Trophoblast cell (in vitro differentiated cells and primary cell): ENCODE results near the gene RPL18A.
A peak's percentile ranks its signal among the peaks of the same experiment; 100 is the strongest.

Experiments used
- DNase-seq, 2 donors: peaks; one replicate each; pipeline ENCODE4 v3.0.0-alpha.2; 2016
- H2AFZ ChIP-seq: 2 replicates; pipeline ENCODE4 v1.6.1; 2013; ENCODE audit warnings: low read length, moderate library complexity, mild to moderate bottlenecking; ENCODE audit not compliant: insufficient read depth, poor library complexity
- H2AK5ac ChIP-seq: 2 replicates; pipeline ENCODE4 v1.6.1; 2013; ENCODE audit warnings: mild to moderate bottlenecking, low read length
- H2BK120ac ChIP-seq: 2 replicates; pipeline ENCODE4 v1.6.1; 2013; ENCODE audit warnings: low read length, mild to moderate bottlenecking, moderate library complexity; ENCODE audit not compliant: insufficient read depth, poor library complexity
- H2BK12ac ChIP-seq: 2 replicates; pipeline ENCODE4 v1.6.1; 2013; ENCODE audit warnings: mild to moderate bottlenecking, low read length, moderate library complexity
- H2BK5ac ChIP-seq: 2 replicates; pipeline ENCODE4 v1.6.1; 2013; ENCODE audit warnings: low read length, low read depth, moderate library complexity, mild to moderate bottlenecking; ENCODE audit not compliant: poor library complexity
- H3K14ac ChIP-seq: 2 replicates; pipeline ENCODE4 v1.6.1; 2013; ENCODE audit warnings: mild to moderate bottlenecking, low read length
- H3K18ac ChIP-seq: 2 replicates; pipeline ENCODE4 v1.6.1; 2013; ENCODE audit warnings: mild to moderate bottlenecking, low read length
- H3K23ac ChIP-seq: 2 replicates; pipeline ENCODE4 v1.6.1; 2013; ENCODE audit warnings: low read length
- H3K27ac ChIP-seq: 2 replicates; pipeline ENCODE4 v1.5.1; 2013; ENCODE audit warnings: low read depth, mild to moderate bottlenecking, inconsistent platforms, low read length, moderate library complexity
- H3K27me3 ChIP-seq: 2 replicates; pipeline ENCODE4 v1.6.1; 2013; ENCODE audit warnings: inconsistent platforms, mild to moderate bottlenecking, low read length, moderate library complexity; ENCODE audit not compliant: insufficient read depth
- H3K36me3 ChIP-seq, 2 experiments: 1 replicate in 1 of 2; 2 replicates in 1 of 2; pipeline ENCODE4 v1.6.1; 2013; ENCODE audit warnings: low read length in 2 of 2, mild to moderate bottlenecking in 2 of 2, moderate library complexity in 1 of 2; ENCODE audit not compliant: insufficient read depth in 2 of 2, control insufficient read depth in 1 of 2
- H3K4ac ChIP-seq: 2 replicates; pipeline ENCODE4 v1.6.1; 2013; ENCODE audit warnings: low read depth, mild to moderate bottlenecking, low read length, moderate library complexity
- H3K4me1 ChIP-seq, 2 experiments: 1 replicate in 1 of 2; 2 replicates in 1 of 2; pipeline ENCODE4 v1.6.1; 2013; ENCODE audit warnings: low read length in 2 of 2, mild to moderate bottlenecking in 2 of 2, moderate library complexity in 1 of 2; ENCODE audit not compliant: insufficient read depth in 2 of 2, control insufficient read depth in 1 of 2
- H3K4me2 ChIP-seq: 2 replicates; pipeline ENCODE4 v1.6.1; 2013; ENCODE audit warnings: inconsistent platforms, mild to moderate bottlenecking, low read length, moderate library complexity
- H3K4me3 ChIP-seq: 2 replicates; pipeline ENCODE4 v1.5.1; 2013; ENCODE audit warnings: mild to moderate bottlenecking, low read depth, low read length, inconsistent platforms
- H3K79me1 ChIP-seq: one replicate; pipeline ENCODE4 v1.6.1; 2013; ENCODE audit warnings: low read length
- H3K79me2 ChIP-seq: 2 replicates; pipeline ENCODE4 v1.6.1; 2013; ENCODE audit warnings: low read length, mild to moderate bottlenecking; ENCODE audit not compliant: control insufficient read depth, insufficient read depth, poor library complexity
- H3K9ac ChIP-seq: 2 replicates; pipeline ENCODE4 v1.6.1; 2013; ENCODE audit warnings: mild to moderate bottlenecking, low read length
- H3K9me3 ChIP-seq: 2 replicates; pipeline ENCODE4 v1.6.1; 2013; ENCODE audit warnings: low read depth, mild to moderate bottlenecking, control low read depth, inconsistent platforms, low read length; ENCODE audit not compliant: insufficient read depth
- H4K12ac ChIP-seq: 2 replicates; pipeline ENCODE4 v1.6.1; 2013; ENCODE audit warnings: low read depth, mild to moderate bottlenecking, low read length, moderate library complexity
- H4K8ac ChIP-seq: 2 replicates; pipeline ENCODE4 v1.6.1; 2013; ENCODE audit warnings: low read depth, mild to moderate bottlenecking, low read length, moderate library complexity
- H4K91ac ChIP-seq: one replicate; pipeline ENCODE4 v1.6.1; 2013; ENCODE audit warnings: low read depth, mild to moderate bottlenecking, low read length, moderate library complexity
- WGBS: extraction: QIAGEN DNeasy Blood & Tissue Kit; methylation state at CpG from one replicate; pipeline ENCODE4 v1.1.7; 2013; ENCODE audit warnings: missing lambda C conversion rate; ENCODE audit not compliant: insufficient read length, insufficient coverage; ENCODE audit errors: extremely low coverage; 5-methylcytosine and 5-hydroxymethylcytosine counted together

Gene RPL18A

DNA sequence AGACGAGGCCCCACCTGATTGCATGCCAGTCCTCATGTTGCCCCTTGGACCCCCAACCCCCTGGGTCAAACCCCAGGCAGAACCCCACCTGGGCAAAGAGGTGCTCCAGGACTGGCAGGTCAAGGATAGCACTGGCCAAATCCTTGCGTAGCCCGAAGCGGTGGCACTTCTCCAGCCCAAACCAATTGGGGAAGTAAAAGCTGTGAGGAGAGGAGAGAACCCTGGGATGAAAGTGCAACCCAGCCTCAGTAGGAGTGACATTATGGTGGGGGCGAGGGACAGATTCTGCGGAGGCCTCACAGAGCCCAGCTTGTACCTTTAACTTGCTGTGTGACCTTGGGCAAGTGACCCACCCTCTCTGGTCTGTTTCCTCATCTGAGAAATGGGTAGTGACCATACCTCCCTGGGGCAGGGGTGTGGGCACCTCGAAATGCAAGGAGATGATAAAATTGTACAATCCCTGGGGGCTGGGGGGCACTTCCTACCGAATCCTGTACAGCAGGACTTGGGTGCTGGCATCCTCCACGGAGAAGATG, 16.4 kb upstream of the RPL18A start:
- Histone ChIP-seq H2BK120ac (no peak overlapping the region), H3K79me2 (no peaks in the 10 kb centered on the region), H2BK12ac (no peak overlapping the region), H3K4me3 (no peak overlapping the region), H3K9ac (no peak overlapping the region), H3K18ac (no peak overlapping the region), H3K23ac (no peak overlapping the region), H3K14ac (no peak overlapping the region), H3K9me3 (peaks cover 14% of the 10 kb centered on the region), H3K79me1 (no peaks in the 10 kb centered on the region), H3K4ac (no peak overlapping the region), H4K8ac (no peak overlapping the region), H2BK5ac (no peak overlapping the region), H3K27ac (no peak overlapping the region), H3K4me1 (peaks cover 2 to 6% of the 10 kb centered on the region in 2 experiments), H2AK5ac (no peak overlapping the region), H3K36me3 (no peaks in the 10 kb centered on the region), H4K12ac (no peak overlapping the region), H4K91ac (no peak overlapping the region), H3K27me3 (peaks cover 15% of the 10 kb centered on the region), H2AFZ (no peak overlapping the region), H3K4me2 (no peak overlapping the region)
- no CpG with 5 or more reads among the region's 9 CpGs for WGBS
- DNase-seq = no peak

DNA sequence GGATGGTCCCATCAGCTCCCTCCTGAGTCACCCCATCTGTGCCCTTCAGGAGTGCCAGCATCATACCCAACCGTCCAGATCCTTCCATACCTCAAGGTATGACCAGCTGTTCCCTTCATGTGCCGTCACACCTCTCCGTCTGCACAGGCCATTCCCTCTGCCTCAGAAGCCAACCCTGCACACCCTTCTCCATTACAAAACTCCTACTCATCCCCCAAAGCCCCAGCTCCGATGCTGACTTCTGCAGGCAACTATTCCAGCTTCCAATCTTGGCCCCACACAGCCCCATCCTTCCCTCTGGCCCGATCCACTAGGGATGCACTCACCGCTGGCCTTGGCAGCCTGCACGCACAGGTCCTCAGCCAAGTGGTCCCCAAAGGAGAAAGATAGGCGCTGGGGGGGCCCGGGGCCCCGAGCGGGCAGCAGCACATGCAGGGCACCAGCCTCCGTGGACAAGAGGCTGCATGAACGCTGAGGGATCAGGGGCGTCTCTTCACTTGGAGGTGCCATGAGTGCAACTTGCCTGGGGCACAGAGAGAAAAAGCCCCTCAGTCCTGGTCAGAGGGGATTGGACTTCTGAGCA, 15.7 kb upstream of the RPL18A start:
- Histone ChIP-seq H3K18ac (no peak overlapping the region), H3K79me2 (no peaks in the 10 kb centered on the region), H3K27ac (no peak overlapping the region), H2BK12ac (no peak overlapping the region), H4K12ac (no peak overlapping the region), H3K9me3 (peaks cover 14% of the 10 kb centered on the region), H2BK5ac (no peak overlapping the region), H3K4me3 (no peak overlapping the region), H3K27me3 (peaks cover 15% of the 10 kb centered on the region), H2AFZ (no peak overlapping the region), H4K8ac (no peak overlapping the region), H3K4me1 (peaks cover 2 to 6% of the 10 kb centered on the region in 2 experiments), H3K9ac (no peak overlapping the region), H3K36me3 (no peaks in the 10 kb centered on the region), H3K4ac (no peak overlapping the region), H4K91ac (no peak overlapping the region), H3K79me1 (no peaks in the 10 kb centered on the region), H3K4me2 (no peak overlapping the region), H2AK5ac (no peak overlapping the region), H3K14ac (no peak overlapping the region), H3K23ac (no peak overlapping the region), H2BK120ac (no peak overlapping the region)
- no CpG with 5 or more reads among the region's 14 CpGs for WGBS
- DNase-seq = no peak

GRCh38 chr19:17846146-17846545, 13.6 kb upstream of the RPL18A start:
- Histone ChIP-seq H3K23ac (no peak overlapping the region), H3K4me3 (no peak overlapping the region), H4K8ac (no peak overlapping the region), H2BK120ac (no peak overlapping the region), H3K36me3 (no peaks in the 10 kb centered on the region), H4K91ac (no peak overlapping the region), H3K14ac (no peak overlapping the region), H2BK12ac (no peak overlapping the region), H2AFZ (no peak overlapping the region), H4K12ac (no peak overlapping the region), H3K9ac (no peak overlapping the region), H2BK5ac (no peak overlapping the region), H3K79me1 (no peaks in the 10 kb centered on the region), H3K4me1 (peaks cover 6 to 7% of the 10 kb centered on the region in 2 experiments), H2AK5ac (no peak overlapping the region), H3K4me2 (no peak overlapping the region), H3K27ac (no peak overlapping the region), H3K79me2 (no peaks in the 10 kb centered on the region), H3K18ac (no peak overlapping the region), H3K4ac (no peak overlapping the region), H3K27me3 (peaks cover 14% of the 10 kb centered on the region), H3K9me3 (peaks cover 13% of the 10 kb centered on the region)
- no peak for DNase-seq
- no CpG with 5 or more reads among the region's 8 CpGs for WGBS

- no peak within 1 kb of the TSS for H4K12ac ChIP-seq
- no peak within 1 kb of the TSS for H2AK5ac ChIP-seq
- H4K91ac ChIP-seq = no peak within 1 kb of the TSS
- WGBS = no CpG with 5 or more reads among the region's 40 CpGs
- H3K14ac ChIP-seq = no peak within 1 kb of the TSS
- H3K27ac ChIP-seq = no peak within 1 kb of the TSS
- H3K4me3 ChIP-seq = no peak within 1 kb of the TSS
- no peaks in the 10 kb centered on the region for H3K79me1 ChIP-seq
- no peak within 1 kb of the TSS for H3K4ac ChIP-seq
- H3K9ac ChIP-seq = no peak within 1 kb of the TSS
- H2BK120ac ChIP-seq = no peak within 1 kb of the TSS
- peak in 1 of 2 donors; percentile 29 for DNase-seq
- H3K4me2 ChIP-seq = peak within 1 kb of the TSS; percentile 46
- no peak within 1 kb of the TSS for H3K23ac ChIP-seq
- no peak within 1 kb of the TSS for H3K18ac ChIP-seq
- H3K9me3 ChIP-seq = peaks cover 3% of the 10 kb centered on the region
- peaks cover 4% of the 10 kb centered on the region for H3K27me3 ChIP-seq
- H2AFZ ChIP-seq = peak within 1 kb of the TSS; percentile 48
- no peak within 1 kb of the TSS for H2BK5ac ChIP-seq
- H3K4me1 ChIP-seq = peaks cover 0 to 5% of the 10 kb centered on the region in 2 experiments
- no peaks in the 10 kb centered on the region for H3K79me2 ChIP-seq
- no peaks in the 10 kb centered on the region for H3K36me3 ChIP-seq
- no peak within 1 kb of the TSS for H2BK12ac ChIP-seq
- peak within 1 kb of the TSS; percentile 76 for H4K8ac ChIP-seq
Observed at GRCh38 chr19:17847538-17848366, 12.0 kb upstream of the RPL18A start, which contains the start of gene JAK3. JAK3 (minus strand) TSS chr19:17847982; CDS start chr19:17844417, 3,565 bp downstream.
